ENCODE results near the gene RALGPS1. TPM values are rescaled to one million over a fixed set of nuclear protein-coding genes. Genes with fewer than 3 reads are reported as not detected.
A peak's percentile ranks its signal among the peaks of the same experiment; 100 is the strongest.

RALGPS1 gene
- total RNA-seq, 1 donor from 2014 or later: 15.1 TPM

GRCh38 chr9:126981218-126981617 is 66.6 kb downstream of the RALGPS1 start:
- intact Hi-C loops (cut with DNase I): no loop called here
- DNase-seq (ENCODE audit: low spot score) (no peak), ATAC-seq (no peak)

- DNase-seq (ENCODE audit: low spot score) (no peak), ATAC-seq (no peak)
- intact Hi-C loops (cut with DNase I): no loop called here
These were observed 67.8 kb downstream of the RALGPS1 start for GRCh38 chr9:126982215-126983002.

GRCh38 chr9:126983767-126984166 is 69.2 kb downstream of the RALGPS1 start:
- intact Hi-C loops (cut with DNase I): no loop called here
- no peak for DNase-seq (ENCODE audit: low spot score)
- ATAC-seq: no peak

GRCh38 chr9:126984969-126985368 is 70.4 kb downstream of the RALGPS1 start:
- no peak for DNase-seq (ENCODE audit: low spot score)
- ATAC-seq: peak; percentile 23
- intact Hi-C loops (cut with DNase I): no loop called here

GRCh38 chr9:126985870-126986498 is 71.4 kb downstream of the RALGPS1 start:
- intact Hi-C loops (cut with DNase I): no loop called here
- no peak for ATAC-seq
- DNase-seq (ENCODE audit: low spot score): no peak

- no peak for ATAC-seq
- DNase-seq (ENCODE audit: low spot score): no peak
- intact Hi-C loops (cut with DNase I): no loop called here
These were observed 71.9 kb downstream of the RALGPS1 start for GRCh38 chr9:126986506-126986951.

GRCh38 chr9:126988857-126989256 is 74.3 kb downstream of the RALGPS1 start:
- intact Hi-C loops (cut with DNase I): no loop called here
- ATAC-seq: no peak

GRCh38 chr9:126989847-126990842 is 75.6 kb downstream of the RALGPS1 start:
- intact Hi-C loops (cut with DNase I): no loop called here
- ATAC-seq (peak; percentile 95), DNase-seq (ENCODE audit: low spot score) (peak; percentile 86)

More at GRCh38 chr9:126988857-126989256, 74.3 kb downstream of the RALGPS1 start:
- no peak for DNase-seq (ENCODE audit: low spot score)

GRCh38 chr9:126991183-126991582 is 76.6 kb downstream of the RALGPS1 start:
- peak; percentile 43 for ATAC-seq
- no peak for DNase-seq (ENCODE audit: low spot score)
- intact Hi-C loops (cut with DNase I): no loop called here

- intact Hi-C loops (cut with DNase I): no loop called here
- no peak for DNase-seq (ENCODE audit: low spot score)
- ATAC-seq: no peak
These were observed 77.8 kb downstream of the RALGPS1 start for GRCh38 chr9:126992427-126992826.

GRCh38 chr9:126999315-127000068 is 84.9 kb downstream of the RALGPS1 start:
- intact Hi-C loops (cut with DNase I): no loop called here
- ATAC-seq (no peak), DNase-seq (ENCODE audit: low spot score) (no peak)

GRCh38 chr9:127004946-127005769 is 90.6 kb downstream of the RALGPS1 start:
- intact Hi-C loops (cut with DNase I): no loop called here
- ATAC-seq (peak; percentile 87), DNase-seq (ENCODE audit: low spot score) (no peak)

- ATAC-seq (peak; percentile 15), DNase-seq (ENCODE audit: low spot score) (no peak)
- intact Hi-C loops (cut with DNase I): no loop called here
These were observed 91.3 kb downstream of the RALGPS1 start for GRCh38 chr9:127005770-127006314.

GRCh38 chr9:127007638-127008037 is 93.1 kb downstream of the RALGPS1 start:
- DNase-seq (ENCODE audit: low spot score): no peak
- no peak for ATAC-seq
- intact Hi-C loops (cut with DNase I): no loop called here

GRCh38 chr9:127008076-127008475 is 93.5 kb downstream of the RALGPS1 start:
- intact Hi-C loops (cut with DNase I): no loop called here
- DNase-seq (ENCODE audit: low spot score) (no peak), ATAC-seq (no peak)

GRCh38 chr9:127011772-127012171 is 97.2 kb downstream of the RALGPS1 start:
- DNase-seq (ENCODE audit: low spot score): no peak
- no peak for ATAC-seq
- intact Hi-C loops (cut with DNase I): no loop called here

GRCh38 chr9:127012250-127012649 is 97.7 kb downstream of the RALGPS1 start:
- DNase-seq (ENCODE audit: low spot score): no peak
- intact Hi-C loops (cut with DNase I): no loop called here
- no peak for ATAC-seq

- intact Hi-C loops (cut with DNase I): no loop called here
- DNase-seq (ENCODE audit: low spot score) (no peak), ATAC-seq (no peak)
These were observed 99.0 kb downstream of the RALGPS1 start for GRCh38 chr9:127013597-127013996.

All from sciatic nerve (tissue), 2 donors.